ENCODE measurements around the gene MITF. TPM values are rescaled to one million over a fixed set of nuclear protein-coding genes. Genes with fewer than 3 reads are reported as not detected.

Gene MITF
- polyA plus RNA-seq, 1 of the 3 experiments (the other 2 are of a cell fraction) = 1.7 TPM

GRCh38 chr3:69900331-69900730 lies 161.1 kb downstream of the MITF start:
- Histone ChIP-seq H4K20me1 (ENCODE audit: insufficient read depth) (no peaks in the 10 kb centered on the region), H3F3A (replicated peaks; ENCODE audit: insufficient read depth) (no peaks in the 10 kb centered on the region), H3K9me2 (no peaks in the 10 kb centered on the region), H3K36me3 (replicated peaks in 1 of 2; ENCODE audit: control insufficient read depth in 1 of 2, insufficient read depth in 2 of 2, low read length in 1 of 2) (no peaks in the 10 kb centered on the region), H3K4me3 (ENCODE audit: low read depth in 2 of 2, low read length in 1 of 2) (no peak overlapping the region), H3K27ac (ENCODE audit: low read depth in 2 of 2, low read length in 1 of 2) (no peak overlapping the region), H3K27me3 (ENCODE audit: insufficient read depth) (no peaks in the 10 kb centered on the region), H3K4me1 (ENCODE audit: control insufficient read depth in 1 of 2, insufficient read depth in 2 of 2, low read depth in 1 of 2, low read length in 1 of 2) (no peaks in the 10 kb centered on the region), H3K4me2 (no peak overlapping the region), H2AFZ (ENCODE audit: low read depth) (no peak overlapping the region), H3K9me3 (no peaks in the 10 kb centered on the region), H3K79me2 (ENCODE audit: insufficient read depth) (no peaks in the 10 kb centered on the region), H3K9ac (no peak overlapping the region)
- CTCF ChIA-PET = interaction anchor here (1.4 kb wide), 1 partner anchor 8 kb away, joined by 3 read pairs; no protein-coding TSS in a partner anchor
- no peak for DNase-seq
- TF ChIP-seq IRF3 (IDR thresholded peaks at IDR 0.05; ENCODE audit: low read depth, low read length) = no peak
- TF ChIP-seq RCOR1 (IDR thresholded peaks at IDR 0.05; ENCODE audit: low read length) = no peak
- no peak for TF ChIP-seq PBX3 (IDR thresholded peaks at IDR 0.05)
- no peak for TF ChIP-seq MEF2A (IDR thresholded peaks at IDR 0.05; ENCODE audit: borderline replicate concordance, low read depth)
- no peak for TF ChIP-seq YY1 (IDR thresholded peaks at IDR 0.05; ENCODE audit: low read depth)
- TF ChIP-seq TEAD4 (IDR thresholded peaks at IDR 0.05; ENCODE audit: borderline replicate concordance, insufficient read depth) = no peak
- TF ChIP-seq REST (IDR thresholded peaks at IDR 0.05; ENCODE audit: low read depth, low read length) = no peak
- no peak for TF ChIP-seq MAX (IDR thresholded peaks at IDR 0.05; ENCODE audit: low read depth)
- no peak for TF ChIP-seq NFIC (IDR thresholded peaks at IDR 0.05; ENCODE audit: borderline replicate concordance)
- TF ChIP-seq RFX5 (IDR thresholded peaks at IDR 0.05; ENCODE audit: low read length) = no peak
- 69% methylated on average over 1 of the region's 1 CpG for WGBS (ENCODE audit: low lambda C conversion rate)
- POLR2A ChIA-PET = no interaction called here

GRCh38 chr3:69901802-69902201 lies 162.5 kb downstream of the MITF start:
- Histone ChIP-seq H3K4me2 (no peak overlapping the region), H3K9me3 (no peaks in the 10 kb centered on the region), H3F3A (replicated peaks; ENCODE audit: insufficient read depth) (no peaks in the 10 kb centered on the region), H3K27ac (ENCODE audit: low read depth in 2 of 2, low read length in 1 of 2) (no peak overlapping the region), H3K4me3 (ENCODE audit: low read depth in 2 of 2, low read length in 1 of 2) (no peak overlapping the region), H3K4me1 (ENCODE audit: control insufficient read depth in 1 of 2, insufficient read depth in 2 of 2, low read depth in 1 of 2, low read length in 1 of 2) (no peaks in the 10 kb centered on the region), H2AFZ (ENCODE audit: low read depth) (no peak overlapping the region), H3K79me2 (ENCODE audit: insufficient read depth) (no peaks in the 10 kb centered on the region), H3K9ac (no peak overlapping the region), H4K20me1 (ENCODE audit: insufficient read depth) (no peaks in the 10 kb centered on the region), H3K36me3 (replicated peaks in 1 of 2; ENCODE audit: control insufficient read depth in 1 of 2, insufficient read depth in 2 of 2, low read length in 1 of 2) (no peaks in the 10 kb centered on the region), H3K9me2 (no peaks in the 10 kb centered on the region), H3K27me3 (ENCODE audit: insufficient read depth) (no peaks in the 10 kb centered on the region)
- ChIA-PET CTCF (interaction anchor here (1.0 kb wide), 1 partner anchor 27 kb away, joined by 4 read pairs; no protein-coding TSS in a partner anchor), POLR2A (no interaction called here)
- DNase-seq = no peak
- 100% methylated on average over 1 of the region's 1 CpG for WGBS (ENCODE audit: low lambda C conversion rate)
- TF ChIP-seq MEF2A (IDR thresholded peaks at IDR 0.05; ENCODE audit: borderline replicate concordance, low read depth) (no peak), ELF1 (IDR thresholded peaks at IDR 0.05) (no peak), EP300 (IDR thresholded peaks at IDR 0.05; ENCODE audit: borderline replicate concordance in 1 of 2, low read depth in 1 of 2, low read length in 1 of 2) (no peak), RCOR1 (IDR thresholded peaks at IDR 0.05; ENCODE audit: low read length) (no peak), RXRA (IDR thresholded peaks at IDR 0.05; ENCODE audit: borderline replicate concordance, low read depth) (no peak), TAF1 (IDR thresholded peaks at IDR 0.05; ENCODE audit: borderline replicate concordance, low read depth, low read length) (no peak), TCF12 (IDR thresholded peaks at IDR 0.05) (no peak), USF1 (IDR thresholded peaks at IDR 0.05; ENCODE audit: borderline replicate concordance, low read depth) (no peak), FOSL2 (IDR thresholded peaks at IDR 0.05; ENCODE audit: borderline replicate concordance, low read depth) (no peak), TEAD4 (IDR thresholded peaks at IDR 0.05; ENCODE audit: borderline replicate concordance, insufficient read depth) (no peak), FOXJ3 (CRISPR knock-in tag; IDR thresholded peaks at IDR 0.05) (no peak), YY1 (IDR thresholded peaks at IDR 0.05; ENCODE audit: low read depth) (no peak), FOXM1 (IDR thresholded peaks at IDR 0.05; ENCODE audit: low read depth) (no peak)
